Measurements from ENCODE around the gene ZNF791. TPM values are rescaled to one million over a fixed set of nuclear protein-coding genes. Genes with fewer than 3 reads are reported as not detected.

The ZNF791 gene
- total and polyA plus RNA-seq, 2 experiments from 2014 or later = 12.2 to 15.3 TPM

DNA sequence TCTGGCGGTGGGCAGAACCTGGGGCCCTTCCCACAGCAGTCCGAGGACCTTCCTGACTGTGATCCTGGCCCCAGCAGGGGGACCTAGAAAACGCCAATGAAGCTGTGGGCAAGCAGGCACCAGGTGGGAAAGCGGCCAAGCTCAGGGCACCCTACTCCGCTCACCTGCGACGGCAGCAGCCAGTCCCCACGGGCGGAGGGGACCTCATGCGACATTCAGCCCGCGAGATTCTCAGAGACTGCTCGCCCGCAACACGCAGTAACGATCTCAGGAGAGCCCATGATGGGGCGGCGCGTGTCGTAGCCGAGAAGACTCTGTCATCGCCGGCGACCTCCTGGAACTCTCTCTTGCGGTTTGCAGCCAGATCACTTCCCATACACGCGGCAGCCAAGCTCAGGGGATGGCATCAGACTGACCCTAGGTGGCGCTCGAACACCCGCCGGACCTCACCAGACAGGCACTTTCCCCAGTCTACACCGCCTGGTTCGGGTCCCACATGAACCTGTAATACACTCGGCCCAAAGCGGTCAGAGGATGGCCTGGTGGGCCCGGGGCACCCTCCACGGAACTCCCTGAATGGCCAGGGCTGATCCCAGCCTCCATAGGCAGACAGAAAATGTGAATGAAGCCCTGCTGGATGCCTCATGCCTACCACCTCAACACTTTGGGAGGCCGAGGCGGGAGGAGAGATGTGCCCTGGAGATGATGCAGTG is 29.3 kb downstream of the ZNF791 start:
- peak; percentile 92 for DNase-seq (ENCODE audit: low spot score)

More for the DNA sequence above, 29.3 kb downstream of the ZNF791 start:
- Mint-ChIP-seq H3K9me3 (peaks cover 2% of the 10 kb centered on the region; the same call in 1 of the 3 replicates), H3K4me1 (no peaks in the 10 kb centered on the region; the same call in 2 of the 3 replicates), H3K27me3 (ENCODE audit: insufficient read depth, low read depth, poor library complexity) (peaks cover 18% of the 10 kb centered on the region), H3K36me3 (ENCODE audit: low read depth) (no peaks in the 10 kb centered on the region), H3K27ac (no peak overlapping the region), H3K4me3 (peak overlapping the region; percentile 71)
- Histone ChIP-seq H3K4me3 (peak overlapping the region; percentile 53), H3F3A (replicated peaks; ENCODE audit: low read depth) (0 out of 2 replicates have a peak, but pooled peaks cover 5% of the 10 kb centered on the region), H3K27ac (ENCODE audit: low read depth) (no peak overlapping the region), H4K20me1 (replicated peaks; ENCODE audit: insufficient read depth) (no peaks in the 10 kb centered on the region), H3K4me2 (peak overlapping the region; percentile 70), H3K9me2 (ENCODE audit: insufficient read depth) (no peaks in the 10 kb centered on the region; the same call in 1 of the 2 replicates), H3K36me3 (ENCODE audit: insufficient read depth) (no peaks in the 10 kb centered on the region), H3K27me3 (ENCODE audit: insufficient read depth) (no peaks in the 10 kb centered on the region), H2AFZ (peak overlapping the region; percentile 81; the same call in 1 of the 2 replicates), H3K4me1 (ENCODE audit: insufficient read depth) (no peaks in the 10 kb centered on the region), H3K79me2 (replicated peaks; ENCODE audit: insufficient read depth) (no peaks in the 10 kb centered on the region)
- peak; percentile 96 for ATAC-seq
- TF ChIP-seq NANOG (IDR thresholded peaks at IDR 0.05; ENCODE audit: borderline replicate concordance) (no peak), ZNF114 (CRISPR knock-in tag; IDR thresholded peaks at IDR 0.05) (no peak), EZH2 (IDR thresholded peaks at IDR 0.05; ENCODE audit: low read depth, unreplicated experiment) (no peak), STAT1 (IDR thresholded peaks at IDR 0.05; ENCODE audit: unreplicated experiment) (no peak), ZNF331 (CRISPR knock-in tag; IDR thresholded peaks at IDR 0.05; ENCODE audit: low read depth) (no peak), CREB1 (CRISPR knock-in tag; IDR thresholded peaks at IDR 0.05; ENCODE audit: low read depth) (peak; percentile 63; the same call in 1 of the 2 replicates), JUNB (IDR thresholded peaks at IDR 0.05; ENCODE audit: unreplicated experiment) (no peak), EZH2phosphoT487 (IDR thresholded peaks at IDR 0.05; ENCODE audit: unreplicated experiment) (no peak), POLR2AphosphoS5 (IDR thresholded peaks at IDR 0.05; ENCODE audit: low read depth) (no peak)
- TF ChIP-seq, protein P1, sequence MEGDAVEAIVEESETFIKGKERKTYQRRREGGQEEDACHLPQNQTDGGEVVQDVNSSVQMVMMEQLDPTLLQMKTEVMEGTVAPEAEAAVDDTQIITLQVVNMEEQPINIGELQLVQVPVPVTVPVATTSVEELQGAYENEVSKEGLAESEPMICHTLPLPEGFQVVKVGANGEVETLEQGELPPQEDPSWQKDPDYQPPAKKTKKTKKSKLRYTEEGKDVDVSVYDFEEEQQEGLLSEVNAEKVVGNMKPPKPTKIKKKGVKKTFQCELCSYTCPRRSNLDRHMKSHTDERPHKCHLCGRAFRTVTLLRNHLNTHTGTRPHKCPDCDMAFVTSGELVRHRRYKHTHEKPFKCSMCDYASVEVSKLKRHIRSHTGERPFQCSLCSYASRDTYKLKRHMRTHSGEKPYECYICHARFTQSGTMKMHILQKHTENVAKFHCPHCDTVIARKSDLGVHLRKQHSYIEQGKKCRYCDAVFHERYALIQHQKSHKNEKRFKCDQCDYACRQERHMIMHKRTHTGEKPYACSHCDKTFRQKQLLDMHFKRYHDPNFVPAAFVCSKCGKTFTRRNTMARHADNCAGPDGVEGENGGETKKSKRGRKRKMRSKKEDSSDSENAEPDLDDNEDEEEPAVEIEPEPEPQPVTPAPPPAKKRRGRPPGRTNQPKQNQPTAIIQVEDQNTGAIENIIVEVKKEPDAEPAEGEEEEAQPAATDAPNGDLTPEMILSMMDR (conservative IDR thresholded peaks at IDR 0.05; ENCODE audit: low read depth in 2 of 2) = peak; percentile 74 to 92
- TF ChIP-seq, protein P2, sequence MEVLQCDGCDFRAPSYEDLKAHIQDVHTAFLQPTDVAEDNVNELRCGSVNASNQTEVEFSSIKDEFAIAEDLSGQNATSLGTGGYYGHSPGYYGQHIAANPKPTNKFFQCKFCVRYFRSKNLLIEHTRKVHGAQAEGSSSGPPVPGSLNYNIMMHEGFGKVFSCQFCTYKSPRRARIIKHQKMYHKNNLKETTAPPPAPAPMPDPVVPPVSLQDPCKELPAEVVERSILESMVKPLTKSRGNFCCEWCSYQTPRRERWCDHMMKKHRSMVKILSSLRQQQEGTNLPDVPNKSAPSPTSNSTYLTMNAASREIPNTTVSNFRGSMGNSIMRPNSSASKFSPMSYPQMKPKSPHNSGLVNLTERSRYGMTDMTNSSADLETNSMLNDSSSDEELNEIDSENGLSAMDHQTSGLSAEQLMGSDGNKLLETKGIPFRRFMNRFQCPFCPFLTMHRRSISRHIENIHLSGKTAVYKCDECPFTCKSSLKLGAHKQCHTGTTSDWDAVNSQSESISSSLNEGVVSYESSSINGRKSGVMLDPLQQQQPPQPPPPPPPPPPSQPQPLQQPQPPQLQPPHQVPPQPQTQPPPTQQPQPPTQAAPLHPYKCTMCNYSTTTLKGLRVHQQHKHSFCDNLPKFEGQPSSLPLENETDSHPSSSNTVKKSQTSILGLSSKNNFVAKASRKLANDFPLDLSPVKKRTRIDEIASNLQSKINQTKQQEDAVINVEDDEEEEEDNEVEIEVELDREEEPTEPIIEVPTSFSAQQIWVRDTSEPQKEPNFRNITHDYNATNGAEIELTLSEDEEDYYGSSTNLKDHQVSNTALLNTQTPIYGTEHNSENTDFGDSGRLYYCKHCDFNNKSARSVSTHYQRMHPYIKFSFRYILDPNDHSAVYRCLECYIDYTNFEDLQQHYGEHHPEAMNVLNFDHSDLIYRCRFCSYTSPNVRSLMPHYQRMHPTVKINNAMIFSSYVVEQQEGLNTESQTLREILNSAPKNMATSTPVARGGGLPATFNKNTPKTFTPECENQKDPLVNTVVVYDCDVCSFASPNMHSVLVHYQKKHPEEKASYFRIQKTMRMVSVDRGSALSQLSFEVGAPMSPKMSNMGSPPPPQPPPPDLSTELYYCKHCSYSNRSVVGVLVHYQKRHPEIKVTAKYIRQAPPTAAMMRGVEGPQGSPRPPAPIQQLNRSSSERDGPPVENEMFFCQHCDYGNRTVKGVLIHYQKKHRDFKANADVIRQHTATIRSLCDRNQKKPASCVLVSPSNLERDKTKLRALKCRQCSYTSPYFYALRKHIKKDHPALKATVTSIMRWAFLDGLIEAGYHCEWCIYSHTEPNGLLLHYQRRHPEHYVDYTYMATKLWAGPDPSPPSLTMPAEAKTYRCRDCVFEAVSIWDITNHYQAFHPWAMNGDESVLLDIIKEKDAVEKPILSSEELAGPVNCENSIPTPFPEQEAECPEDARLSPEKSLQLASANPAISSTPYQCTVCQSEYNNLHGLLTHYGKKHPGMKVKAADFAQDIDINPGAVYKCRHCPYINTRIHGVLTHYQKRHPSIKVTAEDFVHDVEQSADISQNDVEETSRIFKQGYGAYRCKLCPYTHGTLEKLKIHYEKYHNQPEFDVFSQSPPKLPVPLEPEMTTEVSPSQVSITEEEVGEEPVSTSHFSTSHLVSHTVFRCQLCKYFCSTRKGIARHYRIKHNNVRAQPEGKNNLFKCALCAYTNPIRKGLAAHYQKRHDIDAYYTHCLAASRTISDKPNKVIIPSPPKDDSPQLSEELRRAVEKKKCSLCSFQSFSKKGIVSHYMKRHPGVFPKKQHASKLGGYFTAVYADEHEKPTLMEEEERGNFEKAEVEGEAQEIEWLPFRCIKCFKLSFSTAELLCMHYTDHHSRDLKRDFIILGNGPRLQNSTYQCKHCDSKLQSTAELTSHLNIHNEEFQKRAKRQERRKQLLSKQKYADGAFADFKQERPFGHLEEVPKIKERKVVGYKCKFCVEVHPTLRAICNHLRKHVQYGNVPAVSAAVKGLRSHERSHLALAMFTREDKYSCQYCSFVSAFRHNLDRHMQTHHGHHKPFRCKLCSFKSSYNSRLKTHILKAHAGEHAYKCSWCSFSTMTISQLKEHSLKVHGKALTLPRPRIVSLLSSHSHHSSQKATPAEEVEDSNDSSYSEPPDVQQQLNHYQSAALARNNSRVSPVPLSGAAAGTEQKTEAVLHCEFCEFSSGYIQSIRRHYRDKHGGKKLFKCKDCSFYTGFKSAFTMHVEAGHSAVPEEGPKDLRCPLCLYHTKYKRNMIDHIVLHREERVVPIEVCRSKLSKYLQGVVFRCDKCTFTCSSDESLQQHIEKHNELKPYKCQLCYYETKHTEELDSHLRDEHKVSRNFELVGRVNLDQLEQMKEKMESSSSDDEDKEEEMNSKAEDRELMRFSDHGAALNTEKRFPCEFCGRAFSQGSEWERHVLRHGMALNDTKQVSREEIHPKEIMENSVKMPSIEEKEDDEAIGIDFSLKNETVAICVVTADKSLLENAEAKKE (CRISPR knock-in tag; IDR thresholded peaks at IDR 0.05) = no peak
- TF ChIP-seq, protein P3, sequence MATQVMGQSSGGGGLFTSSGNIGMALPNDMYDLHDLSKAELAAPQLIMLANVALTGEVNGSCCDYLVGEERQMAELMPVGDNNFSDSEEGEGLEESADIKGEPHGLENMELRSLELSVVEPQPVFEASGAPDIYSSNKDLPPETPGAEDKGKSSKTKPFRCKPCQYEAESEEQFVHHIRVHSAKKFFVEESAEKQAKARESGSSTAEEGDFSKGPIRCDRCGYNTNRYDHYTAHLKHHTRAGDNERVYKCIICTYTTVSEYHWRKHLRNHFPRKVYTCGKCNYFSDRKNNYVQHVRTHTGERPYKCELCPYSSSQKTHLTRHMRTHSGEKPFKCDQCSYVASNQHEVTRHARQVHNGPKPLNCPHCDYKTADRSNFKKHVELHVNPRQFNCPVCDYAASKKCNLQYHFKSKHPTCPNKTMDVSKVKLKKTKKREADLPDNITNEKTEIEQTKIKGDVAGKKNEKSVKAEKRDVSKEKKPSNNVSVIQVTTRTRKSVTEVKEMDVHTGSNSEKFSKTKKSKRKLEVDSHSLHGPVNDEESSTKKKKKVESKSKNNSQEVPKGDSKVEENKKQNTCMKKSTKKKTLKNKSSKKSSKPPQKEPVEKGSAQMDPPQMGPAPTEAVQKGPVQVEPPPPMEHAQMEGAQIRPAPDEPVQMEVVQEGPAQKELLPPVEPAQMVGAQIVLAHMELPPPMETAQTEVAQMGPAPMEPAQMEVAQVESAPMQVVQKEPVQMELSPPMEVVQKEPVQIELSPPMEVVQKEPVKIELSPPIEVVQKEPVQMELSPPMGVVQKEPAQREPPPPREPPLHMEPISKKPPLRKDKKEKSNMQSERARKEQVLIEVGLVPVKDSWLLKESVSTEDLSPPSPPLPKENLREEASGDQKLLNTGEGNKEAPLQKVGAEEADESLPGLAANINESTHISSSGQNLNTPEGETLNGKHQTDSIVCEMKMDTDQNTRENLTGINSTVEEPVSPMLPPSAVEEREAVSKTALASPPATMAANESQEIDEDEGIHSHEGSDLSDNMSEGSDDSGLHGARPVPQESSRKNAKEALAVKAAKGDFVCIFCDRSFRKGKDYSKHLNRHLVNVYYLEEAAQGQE (IDR thresholded peaks at IDR 0.05; ENCODE audit: unreplicated experiment) = no peak
- TF ChIP-seq, protein P4, sequence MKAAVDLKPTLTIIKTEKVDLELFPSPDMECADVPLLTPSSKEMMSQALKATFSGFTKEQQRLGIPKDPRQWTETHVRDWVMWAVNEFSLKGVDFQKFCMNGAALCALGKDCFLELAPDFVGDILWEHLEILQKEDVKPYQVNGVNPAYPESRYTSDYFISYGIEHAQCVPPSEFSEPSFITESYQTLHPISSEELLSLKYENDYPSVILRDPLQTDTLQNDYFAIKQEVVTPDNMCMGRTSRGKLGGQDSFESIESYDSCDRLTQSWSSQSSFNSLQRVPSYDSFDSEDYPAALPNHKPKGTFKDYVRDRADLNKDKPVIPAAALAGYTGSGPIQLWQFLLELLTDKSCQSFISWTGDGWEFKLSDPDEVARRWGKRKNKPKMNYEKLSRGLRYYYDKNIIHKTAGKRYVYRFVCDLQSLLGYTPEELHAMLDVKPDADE (IDR thresholded peaks at IDR 0.05) = no peak

Data from GM23338 (cell line).